ENCODE results near the gene DNASE1L1.

GRCh38 chrX:154353172-154353843 is 55.7 kb downstream of the DNASE1L1 start:
- TF ChIP-seq POLR2A (IDR thresholded peaks at IDR 0.05) (no peak), CTCF (IDR thresholded peaks at IDR 0.05) (no peak)

Measured in thyroid gland (tissue), 4 donors.